A549 (cell line): ENCODE results near the gene TBC1D32.

Source experiments
- BHLHE40 ChIP-seq: IDR thresholded peaks from 2 replicates; pipeline ENCODE4 v1.6.1; 2012; ENCODE audit warnings: low read depth, low read length, inconsistent platforms
- CHD4 ChIP-seq: fragments of 200-600 bp; sonication (generic); IDR thresholded peaks from 2 replicates; pipeline ENCODE4 v1.6.1; 2016; ENCODE audit warnings: antibody characterized with exemption, mild to moderate bottlenecking, borderline replicate concordance
- CTCF ChIP-seq: fragments of >200 bp; sonication (Bioruptor Twin); formaldehyde crosslinking; IDR thresholded peaks from 3 replicates; pipeline ENCODE4 v1.5.1; 2016
- EP300 ChIP-seq, 2 experiments: fragments of >200 bp; sonication (Bioruptor Twin); formaldehyde crosslinking; IDR thresholded peaks; 2 replicates in 1 of 2; 3 replicates in 1 of 2; pipeline ENCODE4 v1.6.1; 2016 to 2017
- MAZ ChIP-seq: fragments of 150-350 bp; IDR thresholded peaks from 2 replicates; pipeline ENCODE4 v1.6.1; 2014; ENCODE audit warnings: antibody characterized with exemption, low read depth, low read length, borderline replicate concordance
- NFE2L2 ChIP-seq: fragments of 150-350 bp; conservative IDR thresholded peaks from 2 replicates; pipeline ENCODE4 v1.6.1; 2014; ENCODE audit warnings: low read length
- PHF8 ChIP-seq: fragments of 200-600 bp; sonication (generic); IDR thresholded peaks from 2 replicates; pipeline ENCODE4 v1.6.1; 2016; ENCODE audit warnings: low read depth, mild to moderate bottlenecking, antibody characterized with exemption, moderate library complexity, borderline replicate concordance
- POLR2A ChIP-seq: IDR thresholded peaks from 2 replicates; pipeline ENCODE4 v1.6.1; 2012; ENCODE audit warnings: mild to moderate bottlenecking, low read length
- RAD21 ChIP-seq, 2 experiments: fragments of >200 bp in 1 of 2; sonication (Bioruptor Twin) in 1 of 2; formaldehyde crosslinking in 1 of 2; IDR thresholded peaks in 1 of 2; conservative IDR thresholded peaks in 1 of 2; 2 replicates in 1 of 2; 3 replicates in 1 of 2; pipeline ENCODE4 v1.6.1; 2012 to 2018; ENCODE audit warnings: inconsistent platforms in 1 of 2
- REST ChIP-seq: fragments of 200-600 bp; sonication (generic); IDR thresholded peaks from 2 replicates; pipeline ENCODE4 v1.6.1; 2016; ENCODE audit warnings: antibody characterized with exemption, mild to moderate bottlenecking, moderate library complexity
- SMC3 ChIP-seq: fragments of >200 bp; sonication (Bioruptor Twin); formaldehyde crosslinking; IDR thresholded peaks from 3 replicates; pipeline ENCODE4 v1.6.1; 2018; ENCODE audit warnings: inconsistent platforms
- TF ChIP-seq, protein P1 (sequence below): fragments of 450-650 bp; IDR thresholded peaks from 2 replicates; pipeline ENCODE4 v1.6.1; 2014; ENCODE audit warnings: antibody characterized with exemption
- TF ChIP-seq, protein P2 (sequence below): IDR thresholded peaks from 2 replicates; pipeline ENCODE4 v1.6.1; 2012

DNA sequence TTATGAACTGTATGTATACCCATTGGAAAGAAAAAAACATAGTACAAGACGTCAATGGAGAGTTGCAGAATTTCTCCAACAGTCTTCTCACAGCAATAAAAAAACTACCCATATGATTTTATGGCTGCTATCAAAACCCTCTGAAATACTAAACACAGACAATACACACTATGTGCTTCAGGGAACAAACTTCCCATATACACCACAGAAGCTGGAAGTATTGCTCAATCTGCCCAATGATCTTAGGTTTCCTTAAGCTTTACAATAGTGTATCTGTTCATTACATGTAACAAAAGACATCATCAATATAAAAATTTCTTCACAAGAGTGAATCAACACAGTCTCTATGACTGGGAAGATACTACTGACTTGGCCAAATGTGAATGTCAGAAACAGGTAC lies 150.5 kb downstream of the TBC1D32 start:
- TF ChIP-seq, protein P1, sequence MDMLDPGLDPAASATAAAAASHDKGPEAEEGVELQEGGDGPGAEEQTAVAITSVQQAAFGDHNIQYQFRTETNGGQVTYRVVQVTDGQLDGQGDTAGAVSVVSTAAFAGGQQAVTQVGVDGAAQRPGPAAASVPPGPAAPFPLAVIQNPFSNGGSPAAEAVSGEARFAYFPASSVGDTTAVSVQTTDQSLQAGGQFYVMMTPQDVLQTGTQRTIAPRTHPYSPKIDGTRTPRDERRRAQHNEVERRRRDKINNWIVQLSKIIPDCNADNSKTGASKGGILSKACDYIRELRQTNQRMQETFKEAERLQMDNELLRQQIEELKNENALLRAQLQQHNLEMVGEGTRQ, result no peak
- TF ChIP-seq REST (no peak), RAD21 (conservative IDR thresholded peaks at IDR 0.05 in 1 of 2, IDR thresholded peaks at IDR 0.05 in 1 of 2) (no peak), CTCF (no peak), POLR2A (no peak), EP300 (IDR thresholded peaks at IDR 0.05) (no peak), PHF8 (no peak), MAZ (no peak), SMC3 (no peak), BHLHE40 (no peak), CHD4 (no peak), NFE2L2 (no peak)
- TF ChIP-seq, protein P2, sequence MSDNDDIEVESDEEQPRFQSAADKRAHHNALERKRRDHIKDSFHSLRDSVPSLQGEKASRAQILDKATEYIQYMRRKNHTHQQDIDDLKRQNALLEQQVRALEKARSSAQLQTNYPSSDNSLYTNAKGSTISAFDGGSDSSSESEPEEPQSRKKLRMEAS, result no peak
